Breast epithelium (tissue), 3 donors: ENCODE measurements around the gene IVD.

Experiments used
- CTCF ChIP-seq, 3 donors: fragments of 450-650 bp; IDR thresholded peaks; one replicate each; pipeline ENCODE4 v1.5.1; 2016 to 2017; ENCODE audit warnings: antibody characterized with exemption in 3 of 3, mild to moderate bottlenecking in 3 of 3, moderate library complexity in 3 of 3
- POLR2A ChIP-seq: fragments of 450-650 bp; IDR thresholded peaks from one replicate; pipeline ENCODE4 v1.6.1; 2016; ENCODE audit warnings: antibody characterized with exemption, mild to moderate bottlenecking, moderate library complexity

- TF ChIP-seq CTCF (IDR thresholded peaks at IDR 0.05) (no peak), POLR2A (no peak)
Observed at GRCh38 chr15:40379374-40379773, 26.2 kb upstream of the IVD start.
